GM12872 (cell line): Measurements from ENCODE around the gene PSORS1C1.

Experiments used
- CTCF ChIP-seq: IDR thresholded peaks from 3 replicates; pipeline ENCODE4 v1.5.1; 2011; ENCODE audit warnings: low read depth, mild to moderate bottlenecking, low read length, moderate library complexity; ENCODE audit not compliant: insufficient read depth

Gene PSORS1C1

GRCh38 chr6:31186052-31186734 is 71.6 kb downstream of the PSORS1C1 start:
- TF ChIP-seq CTCF: no peak

GRCh38 chr6:31187780-31188194 is 73.2 kb downstream of the PSORS1C1 start:
- TF ChIP-seq CTCF: no peak
